GM18873 (cell line): ENCODE results near the gene UGT2B28.
"Not testable (repeated sequence)": the region's sequence is repeated elsewhere in the genome, so short reads cannot be mapped to it uniquely, and the experiment has no call there.

Source experiments
- ATAC-seq: cut with Tn5 transposase; IDR thresholded peaks from one replicate; pipeline ENCODE4 v1.9.1; 2021; ENCODE audit warnings: mild to moderate bottlenecking, moderate library complexity, moderate number of reproducible peaks; ENCODE audit not compliant: unreplicated experiment, low FRiP score

Gene UGT2B28

GRCh38 chr4:69335485-69335884 lies 55.2 kb downstream of the UGT2B28 start:
- not testable (repeated sequence) for ATAC-seq

- not testable (repeated sequence) for ATAC-seq
Measured at GRCh38 chr4:69343114-69343513, 62.8 kb downstream of the UGT2B28 start.

GRCh38 chr4:69343558-69344420 lies 63.5 kb downstream of the UGT2B28 start:
- not testable (repeated sequence) for ATAC-seq
